K562 (cell line): ENCODE results near the gene NOTCH1. TPM values are rescaled to one million over a fixed set of nuclear protein-coding genes. Genes with fewer than 3 reads are reported as not detected.

ENCODE experiments used
- AFF1 ChIP-seq, 2 experiments: fragments of 450-650 bp; IDR thresholded peaks; 2 replicates each; pipeline ENCODE4 v1.6.1; 2018; ENCODE audit warnings: mild to moderate bottlenecking in 2 of 2, low read depth in 1 of 2; ENCODE audit not compliant: partially characterized antibody in 2 of 2
- polyA plus RNA-seq, 8 experiments: library from polyadenylated mRNA; depleted of rRNA in 4 of 8; stranded (reverse) in 5 of 8; unstranded in 3 of 8; fragments of >200 nt; fragmentation: Nextera tagmentation in 2 of 8; fragmentation: Illumina TruSeq in 1 of 8; extraction: Ambion mirVana in 2 of 8; extraction: Trizol in 1 of 8; gene quantifications; 2 replicates each; pipeline versions ENCODE4 v1.2.1 to v1.2.3, GENCODE V29; 2011 to 2014; ENCODE audit warnings: inconsistent platforms in 1 of 8, missing spikeins in 1 of 8
- total RNA-seq, 7 experiments: library from RNA; depleted of rRNA in 6 of 7; stranded (reverse); fragments of >200 nt in 6 of 7; fragmentation: Illumina TruSeq in 2 of 7; extraction: Trizol in 2 of 7; gene quantifications; 2 replicates each; pipeline versions ENCODE4 v1.2.1 to v1.2.3, GENCODE V29; 2011 to 2021; ENCODE audit warnings: low replicate concordance in 1 of 7
- TF ChIP-seq, protein P1 (sequence below): fragments of 450-650 bp; IDR thresholded peaks from 2 replicates; pipeline ENCODE4 v1.6.1; 2016; ENCODE audit warnings: mild to moderate bottlenecking, moderate library complexity

Gene NOTCH1
- total and polyA plus RNA-seq, 9 of the 15 experiments (the other 6 are each of a cell fraction or from before 2014, with no cell fraction given), result 0.03 to 31.4 (median 2.3) TPM

DNA sequence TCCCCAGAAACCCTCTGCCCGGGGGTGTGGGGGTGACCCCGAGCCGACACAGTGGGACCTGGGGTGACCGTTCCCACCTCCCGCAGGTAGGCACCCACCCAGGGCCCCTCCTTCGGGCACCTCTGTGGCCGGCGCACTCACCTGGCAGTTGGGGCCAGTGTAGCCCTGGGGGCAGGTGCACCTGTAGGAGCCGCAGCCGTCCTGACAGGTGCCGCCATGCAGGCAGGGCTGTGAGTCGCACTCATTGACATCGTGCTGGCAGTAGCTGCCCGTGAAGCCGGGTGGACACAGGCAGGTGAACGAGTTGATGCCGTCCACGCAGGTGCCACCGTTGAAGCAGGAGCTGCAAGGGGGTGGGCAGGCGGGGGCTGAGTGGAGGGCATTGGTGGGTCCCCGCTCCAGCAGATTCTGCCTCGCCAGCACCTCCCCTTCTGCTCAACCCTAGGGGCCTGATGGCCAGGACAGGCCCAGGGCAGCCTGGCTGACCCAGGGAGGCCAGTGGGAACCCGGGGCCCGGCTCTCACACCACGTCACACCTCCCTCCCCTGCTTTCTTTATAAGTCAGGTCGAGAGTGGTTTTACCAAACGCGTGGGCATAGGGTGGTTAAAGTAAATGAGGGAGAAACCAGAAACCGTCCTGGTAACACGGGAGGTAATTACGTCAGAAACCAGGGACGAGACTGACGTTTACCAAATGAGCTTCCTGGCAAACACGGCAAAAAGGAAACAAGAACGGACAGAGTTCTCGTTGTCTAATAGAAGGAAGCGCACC, 36.9 kb downstream of the NOTCH1 start (continued):
- TF ChIP-seq, protein P1, sequence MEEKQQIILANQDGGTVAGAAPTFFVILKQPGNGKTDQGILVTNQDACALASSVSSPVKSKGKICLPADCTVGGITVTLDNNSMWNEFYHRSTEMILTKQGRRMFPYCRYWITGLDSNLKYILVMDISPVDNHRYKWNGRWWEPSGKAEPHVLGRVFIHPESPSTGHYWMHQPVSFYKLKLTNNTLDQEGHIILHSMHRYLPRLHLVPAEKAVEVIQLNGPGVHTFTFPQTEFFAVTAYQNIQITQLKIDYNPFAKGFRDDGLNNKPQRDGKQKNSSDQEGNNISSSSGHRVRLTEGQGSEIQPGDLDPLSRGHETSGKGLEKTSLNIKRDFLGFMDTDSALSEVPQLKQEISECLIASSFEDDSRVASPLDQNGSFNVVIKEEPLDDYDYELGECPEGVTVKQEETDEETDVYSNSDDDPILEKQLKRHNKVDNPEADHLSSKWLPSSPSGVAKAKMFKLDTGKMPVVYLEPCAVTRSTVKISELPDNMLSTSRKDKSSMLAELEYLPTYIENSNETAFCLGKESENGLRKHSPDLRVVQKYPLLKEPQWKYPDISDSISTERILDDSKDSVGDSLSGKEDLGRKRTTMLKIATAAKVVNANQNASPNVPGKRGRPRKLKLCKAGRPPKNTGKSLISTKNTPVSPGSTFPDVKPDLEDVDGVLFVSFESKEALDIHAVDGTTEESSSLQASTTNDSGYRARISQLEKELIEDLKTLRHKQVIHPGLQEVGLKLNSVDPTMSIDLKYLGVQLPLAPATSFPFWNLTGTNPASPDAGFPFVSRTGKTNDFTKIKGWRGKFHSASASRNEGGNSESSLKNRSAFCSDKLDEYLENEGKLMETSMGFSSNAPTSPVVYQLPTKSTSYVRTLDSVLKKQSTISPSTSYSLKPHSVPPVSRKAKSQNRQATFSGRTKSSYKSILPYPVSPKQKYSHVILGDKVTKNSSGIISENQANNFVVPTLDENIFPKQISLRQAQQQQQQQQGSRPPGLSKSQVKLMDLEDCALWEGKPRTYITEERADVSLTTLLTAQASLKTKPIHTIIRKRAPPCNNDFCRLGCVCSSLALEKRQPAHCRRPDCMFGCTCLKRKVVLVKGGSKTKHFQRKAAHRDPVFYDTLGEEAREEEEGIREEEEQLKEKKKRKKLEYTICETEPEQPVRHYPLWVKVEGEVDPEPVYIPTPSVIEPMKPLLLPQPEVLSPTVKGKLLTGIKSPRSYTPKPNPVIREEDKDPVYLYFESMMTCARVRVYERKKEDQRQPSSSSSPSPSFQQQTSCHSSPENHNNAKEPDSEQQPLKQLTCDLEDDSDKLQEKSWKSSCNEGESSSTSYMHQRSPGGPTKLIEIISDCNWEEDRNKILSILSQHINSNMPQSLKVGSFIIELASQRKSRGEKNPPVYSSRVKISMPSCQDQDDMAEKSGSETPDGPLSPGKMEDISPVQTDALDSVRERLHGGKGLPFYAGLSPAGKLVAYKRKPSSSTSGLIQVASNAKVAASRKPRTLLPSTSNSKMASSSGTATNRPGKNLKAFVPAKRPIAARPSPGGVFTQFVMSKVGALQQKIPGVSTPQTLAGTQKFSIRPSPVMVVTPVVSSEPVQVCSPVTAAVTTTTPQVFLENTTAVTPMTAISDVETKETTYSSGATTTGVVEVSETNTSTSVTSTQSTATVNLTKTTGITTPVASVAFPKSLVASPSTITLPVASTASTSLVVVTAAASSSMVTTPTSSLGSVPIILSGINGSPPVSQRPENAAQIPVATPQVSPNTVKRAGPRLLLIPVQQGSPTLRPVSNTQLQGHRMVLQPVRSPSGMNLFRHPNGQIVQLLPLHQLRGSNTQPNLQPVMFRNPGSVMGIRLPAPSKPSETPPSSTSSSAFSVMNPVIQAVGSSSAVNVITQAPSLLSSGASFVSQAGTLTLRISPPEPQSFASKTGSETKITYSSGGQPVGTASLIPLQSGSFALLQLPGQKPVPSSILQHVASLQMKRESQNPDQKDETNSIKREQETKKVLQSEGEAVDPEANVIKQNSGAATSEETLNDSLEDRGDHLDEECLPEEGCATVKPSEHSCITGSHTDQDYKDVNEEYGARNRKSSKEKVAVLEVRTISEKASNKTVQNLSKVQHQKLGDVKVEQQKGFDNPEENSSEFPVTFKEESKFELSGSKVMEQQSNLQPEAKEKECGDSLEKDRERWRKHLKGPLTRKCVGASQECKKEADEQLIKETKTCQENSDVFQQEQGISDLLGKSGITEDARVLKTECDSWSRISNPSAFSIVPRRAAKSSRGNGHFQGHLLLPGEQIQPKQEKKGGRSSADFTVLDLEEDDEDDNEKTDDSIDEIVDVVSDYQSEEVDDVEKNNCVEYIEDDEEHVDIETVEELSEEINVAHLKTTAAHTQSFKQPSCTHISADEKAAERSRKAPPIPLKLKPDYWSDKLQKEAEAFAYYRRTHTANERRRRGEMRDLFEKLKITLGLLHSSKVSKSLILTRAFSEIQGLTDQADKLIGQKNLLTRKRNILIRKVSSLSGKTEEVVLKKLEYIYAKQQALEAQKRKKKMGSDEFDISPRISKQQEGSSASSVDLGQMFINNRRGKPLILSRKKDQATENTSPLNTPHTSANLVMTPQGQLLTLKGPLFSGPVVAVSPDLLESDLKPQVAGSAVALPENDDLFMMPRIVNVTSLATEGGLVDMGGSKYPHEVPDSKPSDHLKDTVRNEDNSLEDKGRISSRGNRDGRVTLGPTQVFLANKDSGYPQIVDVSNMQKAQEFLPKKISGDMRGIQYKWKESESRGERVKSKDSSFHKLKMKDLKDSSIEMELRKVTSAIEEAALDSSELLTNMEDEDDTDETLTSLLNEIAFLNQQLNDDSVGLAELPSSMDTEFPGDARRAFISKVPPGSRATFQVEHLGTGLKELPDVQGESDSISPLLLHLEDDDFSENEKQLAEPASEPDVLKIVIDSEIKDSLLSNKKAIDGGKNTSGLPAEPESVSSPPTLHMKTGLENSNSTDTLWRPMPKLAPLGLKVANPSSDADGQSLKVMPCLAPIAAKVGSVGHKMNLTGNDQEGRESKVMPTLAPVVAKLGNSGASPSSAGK, result no peak
- no peak for TF ChIP-seq AFF1 (IDR thresholded peaks at IDR 0.05; ENCODE audit: low read depth in 1 of 2, partially characterized antibody in 2 of 2)
